ENCODE measurements around the gene KCNC4. TPM values are rescaled to one million over a fixed set of nuclear protein-coding genes. Genes with fewer than 3 reads are reported as not detected.

Gene KCNC4
- total RNA-seq, 2 donors from 2014 or later: 4.7 to 23.9 TPM

GRCh38 chr1:110218739-110219138 is 8.6 kb downstream of the KCNC4 start:
- WGBS: 72% methylated on average over 4 of the region's 4 CpGs
- DNase-seq (ENCODE audit: low spot score): no peak
- H3K9me3 ChIP-seq: no peaks in the 10 kb centered on the region
- H3K4me3 ChIP-seq: no peak overlapping the region
- H3K4me1 ChIP-seq (replicated peaks): no peaks in the 10 kb centered on the region
- H3K27me3 ChIP-seq (replicated peaks; ENCODE audit: insufficient read depth): no peaks in the 10 kb centered on the region
- intact Hi-C loops (cut with DNase I): no loop called here
- TF ChIP-seq POLR2A (IDR thresholded peaks at IDR 0.05): no peak
- TF ChIP-seq CTCF (IDR thresholded peaks at IDR 0.05): no peak
- TF ChIP-seq POLR2AphosphoS5 (IDR thresholded peaks at IDR 0.05): no peak
- no peak overlapping the region for H3K27ac ChIP-seq
- no peaks in the 10 kb centered on the region for H3K36me3 ChIP-seq

GRCh38 chr1:110220324-110220723 is 10.2 kb downstream of the KCNC4 start:
- no peak for DNase-seq (ENCODE audit: low spot score)
- intact Hi-C loops (cut with DNase I): no loop called here
- Histone ChIP-seq H3K4me1 (replicated peaks) (no peaks in the 10 kb centered on the region), H3K27me3 (replicated peaks; ENCODE audit: insufficient read depth) (no peaks in the 10 kb centered on the region), H3K36me3 (no peaks in the 10 kb centered on the region), H3K9me3 (no peaks in the 10 kb centered on the region), H3K4me3 (no peak overlapping the region), H3K27ac (no peak overlapping the region)
- WGBS: 61% methylated on average over 5 of the region's 5 CpGs
- TF ChIP-seq CTCF (IDR thresholded peaks at IDR 0.05): no peak
- TF ChIP-seq POLR2AphosphoS5 (IDR thresholded peaks at IDR 0.05): no peak
- no peak for TF ChIP-seq POLR2A (IDR thresholded peaks at IDR 0.05)

GRCh38 chr1:110221119-110221518 is 11.0 kb downstream of the KCNC4 start:
- H3K9me3 ChIP-seq: no peaks in the 10 kb centered on the region
- WGBS: 97% methylated on average over 4 of the region's 4 CpGs
- no peaks in the 10 kb centered on the region for H3K36me3 ChIP-seq
- TF ChIP-seq POLR2AphosphoS5 (IDR thresholded peaks at IDR 0.05) (no peak), CTCF (IDR thresholded peaks at IDR 0.05) (no peak), POLR2A (IDR thresholded peaks at IDR 0.05) (no peak)
- no peak overlapping the region for H3K4me3 ChIP-seq
- no peak for DNase-seq (ENCODE audit: low spot score)
- no peaks in the 10 kb centered on the region for H3K27me3 ChIP-seq (replicated peaks; ENCODE audit: insufficient read depth)
- H3K27ac ChIP-seq: no peak overlapping the region
- H3K4me1 ChIP-seq (replicated peaks): no peaks in the 10 kb centered on the region
- intact Hi-C loops (cut with DNase I): no loop called here

- Histone ChIP-seq H3K9me3 (no peaks in the 10 kb centered on the region), H3K36me3 (no peaks in the 10 kb centered on the region), H3K27ac (no peak overlapping the region), H3K4me3 (no peak overlapping the region), H3K4me1 (replicated peaks) (no peaks in the 10 kb centered on the region), H3K27me3 (replicated peaks; ENCODE audit: insufficient read depth) (no peaks in the 10 kb centered on the region)
- DNase-seq (ENCODE audit: low spot score): no peak
- TF ChIP-seq POLR2A (IDR thresholded peaks at IDR 0.05) (no peak), CTCF (IDR thresholded peaks at IDR 0.05) (no peak), POLR2AphosphoS5 (IDR thresholded peaks at IDR 0.05) (no peak)
- intact Hi-C loops (cut with DNase I): no loop called here
- WGBS: 98% methylated on average over 27 of the region's 27 CpGs
These were observed 13.0 kb downstream of the KCNC4 start for GRCh38 chr1:110223127-110223526.

- no peaks in the 10 kb centered on the region for H3K27me3 ChIP-seq (replicated peaks; ENCODE audit: insufficient read depth)
- DNase-seq (ENCODE audit: low spot score): no peak
- no peaks in the 10 kb centered on the region for H3K9me3 ChIP-seq
- no peak for TF ChIP-seq POLR2AphosphoS5 (IDR thresholded peaks at IDR 0.05)
- TF ChIP-seq CTCF (IDR thresholded peaks at IDR 0.05): no peak
- TF ChIP-seq POLR2A (IDR thresholded peaks at IDR 0.05): no peak
- no peaks in the 10 kb centered on the region for H3K36me3 ChIP-seq
- no peaks in the 10 kb centered on the region for H3K4me1 ChIP-seq (replicated peaks)
- H3K27ac ChIP-seq: no peak overlapping the region
- 96% methylated on average over 17 of the region's 17 CpGs for WGBS
- H3K4me3 ChIP-seq: no peak overlapping the region
- intact Hi-C loops (cut with DNase I): no loop called here
These were observed 13.5 kb downstream of the KCNC4 start for GRCh38 chr1:110223581-110223980.
